HG03558 (cell line): ENCODE measurements around the gene MESP2.

Experiments used
- ATAC-seq: cut with Tn5 transposase; IDR thresholded peaks from one replicate; pipeline ENCODE4 v1.9.1; 2021; ENCODE audit warnings: moderate number of reproducible peaks; ENCODE audit not compliant: unreplicated experiment; ENCODE audit errors: extremely low read depth

Gene MESP2, protein sequence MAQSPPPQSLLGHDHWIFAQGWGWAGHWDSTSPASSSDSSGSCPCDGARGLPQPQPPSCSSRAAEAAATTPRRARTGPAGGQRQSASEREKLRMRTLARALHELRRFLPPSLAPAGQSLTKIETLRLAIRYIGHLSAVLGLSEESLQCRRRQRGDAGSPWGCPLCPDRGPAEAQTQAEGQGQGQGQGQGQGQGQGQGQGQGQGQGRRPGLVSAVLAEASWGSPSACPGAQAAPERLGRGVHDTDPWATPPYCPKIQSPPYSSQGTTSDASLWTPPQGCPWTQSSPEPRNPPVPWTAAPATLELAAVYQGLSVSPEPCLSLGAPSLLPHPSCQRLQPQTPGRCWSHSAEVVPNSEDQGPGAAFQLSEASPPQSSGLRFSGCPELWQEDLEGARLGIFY

GRCh38 chr15:89776274-89777072 is at the start of gene MESP2:
MESP2 (plus strand) TSS chr15:89776332; CDS start chr15:89776358, 26 bp downstream.
- ATAC-seq, result no peak

DNA sequence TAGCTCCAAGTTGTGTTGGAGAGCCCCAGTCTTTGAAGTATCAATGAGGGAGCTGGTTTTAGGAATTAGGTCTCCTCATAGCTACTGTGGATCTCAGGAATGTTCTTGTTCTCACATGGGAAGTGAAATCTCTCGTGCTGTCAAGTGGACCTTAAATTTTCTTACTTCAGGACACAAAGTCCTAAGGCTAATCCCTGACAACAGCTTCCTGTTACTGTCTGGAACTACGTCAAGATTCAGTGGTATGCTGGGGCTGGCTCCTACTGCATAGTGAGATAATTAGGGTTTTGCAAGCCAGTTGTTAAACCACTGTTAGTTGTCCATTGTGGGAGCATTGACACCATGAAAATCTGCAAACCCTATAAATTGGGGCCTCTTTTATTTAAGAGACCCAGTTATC is 47.9 kb upstream of the MESP2 start:
- ATAC-seq, result no peak

- no peak for ATAC-seq
These were observed 44.9 kb upstream of the MESP2 start for GRCh38 chr15:89731275-89731674.

GRCh38 chr15:89732451-89733172 is 43.5 kb upstream of the MESP2 start:
- ATAC-seq, result no peak

- no peak for ATAC-seq
These were observed 40.4 kb upstream of the MESP2 start for GRCh38 chr15:89735773-89736172.

- no peak for ATAC-seq
These were observed 36.0 kb upstream of the MESP2 start for GRCh38 chr15:89740137-89740536.

- no peak for ATAC-seq
These were observed 33.1 kb upstream of the MESP2 start for GRCh38 chr15:89743011-89743410.

- no peak for ATAC-seq
These were observed 32.5 kb upstream of the MESP2 start for GRCh38 chr15:89743594-89743993.

- ATAC-seq, result no peak
These were observed 31.0 kb upstream of the MESP2 start for GRCh38 chr15:89745131-89745530.

DNA sequence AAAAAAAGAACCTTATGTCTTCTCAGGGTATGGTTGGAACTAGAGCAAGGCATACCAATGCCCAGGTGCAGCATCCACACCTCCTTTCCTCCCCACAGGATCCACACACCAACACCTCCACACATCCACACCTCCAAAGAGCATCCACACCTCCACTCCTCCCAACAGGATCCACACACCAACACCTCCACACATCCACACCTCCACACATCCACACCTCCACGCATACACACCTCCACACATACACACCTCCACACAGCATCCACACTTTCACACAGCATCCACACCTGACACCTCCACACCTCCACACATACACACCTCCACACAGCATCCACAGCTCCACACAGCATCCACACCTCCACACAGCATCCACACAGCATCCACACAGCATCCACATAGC is 30.4 kb upstream of the MESP2 start:
- ATAC-seq, result no peak

- ATAC-seq, result no peak
These were observed 29.7 kb upstream of the MESP2 start for GRCh38 chr15:89746386-89746780.

DNA sequence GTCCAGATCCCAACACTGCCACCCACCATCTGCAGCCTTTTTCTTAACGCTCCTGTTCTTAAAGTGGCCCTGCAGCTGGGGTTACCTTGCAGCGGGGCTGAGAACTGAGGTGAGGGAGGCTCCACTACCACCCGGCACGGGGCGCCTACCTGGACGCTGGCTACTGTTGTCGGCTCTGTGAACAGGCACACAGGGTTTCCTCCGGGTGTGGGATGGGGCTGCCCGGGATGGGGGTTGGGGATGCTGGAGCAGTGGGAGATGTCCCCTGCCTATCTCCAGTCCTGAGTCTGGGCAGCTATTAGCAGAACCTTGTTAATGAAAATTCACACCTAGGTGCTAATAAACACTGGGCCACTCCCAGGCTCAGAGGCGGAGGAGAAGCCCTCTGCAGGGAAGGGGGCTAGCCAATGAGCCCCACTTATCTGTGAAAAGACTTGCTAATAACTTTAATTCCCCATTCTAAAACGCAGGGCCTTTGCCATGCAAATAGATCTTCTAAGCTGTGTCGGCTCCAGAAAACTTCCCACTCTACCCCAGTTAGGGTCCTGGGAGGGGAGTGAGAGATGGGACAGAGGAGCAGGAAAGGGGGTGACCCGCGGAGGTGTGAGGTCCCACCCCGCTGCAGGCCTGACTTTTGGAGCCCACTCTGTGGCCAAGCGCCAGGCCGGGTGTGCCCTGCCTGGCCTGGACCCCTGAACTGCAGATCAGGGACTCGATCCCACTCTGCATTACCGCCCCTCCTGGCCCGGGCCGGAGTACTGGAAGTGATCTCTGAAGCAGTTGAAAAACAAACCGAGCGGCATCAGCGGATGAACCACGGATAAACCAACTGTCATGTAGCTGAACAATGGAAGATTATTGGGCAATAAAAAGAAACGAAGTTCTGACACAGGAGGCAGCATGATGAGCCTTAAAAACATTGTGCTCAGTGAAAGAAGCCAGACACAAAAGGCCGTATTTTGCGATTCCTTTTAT is 28.1 kb upstream of the MESP2 start:
- ATAC-seq, result no peak

DNA sequence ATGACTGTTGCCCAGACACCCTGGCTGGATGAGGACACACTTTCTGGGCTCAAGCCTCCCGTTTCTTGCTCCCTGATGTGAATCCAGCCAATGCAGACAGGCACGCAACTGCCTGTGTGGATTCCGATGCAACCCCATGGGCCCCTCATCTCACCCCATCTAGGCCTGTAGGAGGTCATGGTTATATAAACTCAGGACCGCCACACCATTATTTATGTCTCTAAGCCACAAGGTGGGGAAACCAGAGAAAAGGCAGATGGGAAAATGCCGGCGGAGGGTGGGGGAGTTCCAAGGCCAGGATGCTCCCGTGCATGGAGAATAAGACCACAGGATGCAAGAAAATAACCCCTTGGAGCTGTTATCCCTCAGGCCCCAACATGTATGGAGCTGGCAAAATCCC is 27.1 kb upstream of the MESP2 start:
- ATAC-seq, result no peak

- no peak for ATAC-seq
These were observed 26.6 kb upstream of the MESP2 start for GRCh38 chr15:89749526-89749925.

GRCh38 chr15:89749951-89750559 is 26.1 kb upstream of the MESP2 start:
- ATAC-seq, result no peak

DNA sequence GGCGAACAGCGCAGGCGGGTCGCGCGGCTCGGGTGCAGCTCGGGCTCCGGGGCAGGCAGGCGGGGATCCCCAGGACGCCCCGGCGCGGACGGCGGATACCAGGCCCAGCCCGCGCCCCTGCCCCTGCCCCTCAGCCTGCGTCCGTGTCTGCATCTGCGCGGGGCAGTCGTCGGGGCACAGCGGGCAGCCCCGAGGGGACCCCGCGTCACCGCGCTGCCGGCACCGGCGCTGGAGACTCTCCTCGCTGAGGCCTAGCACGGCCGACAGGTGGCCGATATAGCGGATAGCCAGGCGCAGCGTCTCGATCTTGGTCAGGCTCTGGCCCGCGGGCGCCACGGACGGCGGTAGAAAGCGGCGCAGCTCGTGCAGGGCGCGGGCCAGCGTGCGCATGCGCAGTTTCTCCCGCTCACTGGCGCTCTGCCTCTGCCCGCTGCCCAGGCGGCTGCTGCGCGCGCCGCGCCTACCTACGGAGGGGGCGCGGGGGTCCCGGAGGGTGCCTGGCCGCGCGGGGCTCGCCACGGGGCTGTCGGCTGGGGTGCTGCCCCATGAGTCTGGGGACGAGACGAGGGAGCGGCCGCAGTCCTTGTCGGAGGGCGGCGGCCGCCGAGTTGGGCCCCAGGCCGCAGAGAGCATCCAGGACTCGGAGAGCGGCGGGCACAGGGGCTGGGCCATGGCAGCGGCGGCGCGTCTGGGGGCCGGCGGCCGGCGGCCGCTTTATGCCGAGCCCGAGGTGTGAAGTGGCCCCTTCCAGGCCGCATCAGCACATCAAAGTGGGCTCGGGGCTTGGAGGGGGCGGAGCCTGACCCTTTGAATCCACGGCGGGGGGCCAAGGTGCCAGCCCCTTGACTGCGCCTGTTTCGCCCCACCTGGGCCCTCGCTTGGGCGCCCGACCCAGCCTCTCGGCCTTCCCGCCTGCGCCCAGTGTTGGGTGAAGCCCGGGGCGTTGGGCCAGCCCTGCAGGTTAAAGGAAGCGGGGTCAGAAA is 25.3 kb upstream of the MESP2 start, which contains the start of gene MESP1:
MESP1 (minus strand) TSS at position 690 of the 983 bp plus-strand sequence; CDS start at position 672, 18 bp downstream.
- peak; percentile 73 for ATAC-seq

DNA sequence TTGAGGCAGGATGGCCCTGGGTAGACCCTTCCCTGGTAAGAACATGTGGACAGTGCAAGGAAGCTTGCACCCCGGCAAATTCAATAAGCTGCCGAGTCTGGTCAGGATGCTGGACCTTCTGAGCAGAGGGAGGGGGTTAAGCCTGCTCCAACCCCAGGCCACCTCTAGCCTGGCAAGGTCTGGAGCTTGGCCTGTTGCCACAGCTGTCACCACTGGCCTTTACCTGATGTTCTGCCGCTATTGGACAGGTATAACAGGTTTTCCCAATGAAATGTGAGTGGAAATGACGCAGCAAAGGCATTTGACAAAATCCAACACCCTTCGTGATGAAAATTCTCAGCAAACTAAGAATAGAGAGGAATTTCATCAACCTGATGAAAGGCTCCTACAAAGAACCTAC is 24.4 kb upstream of the MESP2 start:
- no peak for ATAC-seq

GRCh38 chr15:89753855-89754254 is 22.3 kb upstream of the MESP2 start:
- ATAC-seq, result no peak
